Parathyroid adenoma (tissue), 2 donors: ENCODE measurements around the gene SCO2.

Experiments
- H2AFZ ChIP-seq: fragments of 300-600 bp; sonication (generic); one replicate; pipeline ENCODE4 v1.7.0; 2017; ENCODE audit warnings: antibody characterized with exemption, mild to moderate bottlenecking
- H3K27ac ChIP-seq: fragments of 300-600 bp; sonication (generic); one replicate; pipeline ENCODE4 v1.7.0; 2017
- H3K27me3 ChIP-seq: fragments of 300-600 bp; sonication (generic); one replicate; pipeline ENCODE4 v1.7.0; 2017; ENCODE audit warnings: low read length; ENCODE audit not compliant: control insufficient read depth, insufficient read depth
- H3K36me3 ChIP-seq: fragments of 300-600 bp; sonication (generic); one replicate; pipeline ENCODE4 v1.7.0; 2017; ENCODE audit warnings: low read length; ENCODE audit not compliant: control insufficient read depth, insufficient read depth
- H3K4me1 ChIP-seq: fragments of 300-600 bp; sonication (generic); one replicate; pipeline ENCODE4 v1.7.0; 2017; ENCODE audit warnings: control low read depth
- H3K4me2 ChIP-seq: fragments of 300-600 bp; sonication (generic); one replicate; pipeline ENCODE4 v1.7.0; 2017; ENCODE audit warnings: low read length
- H3K4me3 ChIP-seq: fragments of 300-600 bp; sonication (generic); one replicate; pipeline ENCODE4 v1.7.0; 2017; ENCODE audit warnings: low read depth, low read length
- H3K79me2 ChIP-seq: fragments of 300-600 bp; sonication (generic); one replicate; pipeline ENCODE4 v1.7.0; 2017; ENCODE audit warnings: control low read depth
- H3K9ac ChIP-seq: fragments of 300-600 bp; sonication (generic); one replicate; pipeline ENCODE4 v1.7.0; 2017; ENCODE audit warnings: mild to moderate bottlenecking
- H3K9me3 ChIP-seq: fragments of 300-600 bp; sonication (generic); one replicate; pipeline ENCODE4 v1.7.0; 2017; ENCODE audit warnings: low read length; ENCODE audit not compliant: control insufficient read depth
- TF ChIP-seq, protein P1 (sequence below): fragments of 300-600 bp; sonication (generic); IDR thresholded peaks from one replicate; pipeline ENCODE4 v1.7.0; 2017; ENCODE audit warnings: antibody characterized with exemption, mild to moderate bottlenecking
- donor health status: primary hyperparathyroidism.

Gene SCO2

GRCh38 chr22:50568626-50569025, 43.2 kb upstream of the SCO2 start:
- TF ChIP-seq, protein P1, sequence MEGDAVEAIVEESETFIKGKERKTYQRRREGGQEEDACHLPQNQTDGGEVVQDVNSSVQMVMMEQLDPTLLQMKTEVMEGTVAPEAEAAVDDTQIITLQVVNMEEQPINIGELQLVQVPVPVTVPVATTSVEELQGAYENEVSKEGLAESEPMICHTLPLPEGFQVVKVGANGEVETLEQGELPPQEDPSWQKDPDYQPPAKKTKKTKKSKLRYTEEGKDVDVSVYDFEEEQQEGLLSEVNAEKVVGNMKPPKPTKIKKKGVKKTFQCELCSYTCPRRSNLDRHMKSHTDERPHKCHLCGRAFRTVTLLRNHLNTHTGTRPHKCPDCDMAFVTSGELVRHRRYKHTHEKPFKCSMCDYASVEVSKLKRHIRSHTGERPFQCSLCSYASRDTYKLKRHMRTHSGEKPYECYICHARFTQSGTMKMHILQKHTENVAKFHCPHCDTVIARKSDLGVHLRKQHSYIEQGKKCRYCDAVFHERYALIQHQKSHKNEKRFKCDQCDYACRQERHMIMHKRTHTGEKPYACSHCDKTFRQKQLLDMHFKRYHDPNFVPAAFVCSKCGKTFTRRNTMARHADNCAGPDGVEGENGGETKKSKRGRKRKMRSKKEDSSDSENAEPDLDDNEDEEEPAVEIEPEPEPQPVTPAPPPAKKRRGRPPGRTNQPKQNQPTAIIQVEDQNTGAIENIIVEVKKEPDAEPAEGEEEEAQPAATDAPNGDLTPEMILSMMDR: no peak
- Histone ChIP-seq H3K4me3 (no peak overlapping the region), H3K27ac (no peak overlapping the region)

GRCh38 chr22:50567721-50568252, 42.4 kb upstream of the SCO2 start:
- H3K4me1 ChIP-seq: peaks cover 12% of the 10 kb centered on the region
- H2AFZ ChIP-seq: no peak overlapping the region
- no peaks in the 10 kb centered on the region for H3K9me3 ChIP-seq
- TF ChIP-seq, protein P1: no peak
- no peak overlapping the region for H3K4me2 ChIP-seq
- no peaks in the 10 kb centered on the region for H3K79me2 ChIP-seq
- H3K36me3 ChIP-seq: no peaks in the 10 kb centered on the region
- no peak overlapping the region for H3K4me3 ChIP-seq
- H3K9ac ChIP-seq: no peak overlapping the region
- H3K27me3 ChIP-seq: no peaks in the 10 kb centered on the region
- no peak overlapping the region for H3K27ac ChIP-seq

More at GRCh38 chr22:50568626-50569025, 43.2 kb upstream of the SCO2 start:
- H3K9me3 ChIP-seq: no peaks in the 10 kb centered on the region
- no peak overlapping the region for H2AFZ ChIP-seq
- H3K36me3 ChIP-seq: no peaks in the 10 kb centered on the region
- H3K9ac ChIP-seq: no peak overlapping the region
- no peak overlapping the region for H3K4me2 ChIP-seq
- no peaks in the 10 kb centered on the region for H3K27me3 ChIP-seq
- H3K4me1 ChIP-seq: peaks cover 12% of the 10 kb centered on the region
- H3K79me2 ChIP-seq: no peaks in the 10 kb centered on the region

GRCh38 chr22:50564289-50564688, 38.9 kb upstream of the SCO2 start:
- TF ChIP-seq, protein P1: no peak
- Histone ChIP-seq H3K27me3 (no peaks in the 10 kb centered on the region), H3K9me3 (no peaks in the 10 kb centered on the region), H3K4me3 (peak overlapping the region; percentile 87), H3K79me2 (no peaks in the 10 kb centered on the region), H3K9ac (no peak overlapping the region), H2AFZ (no peak overlapping the region), H3K36me3 (no peaks in the 10 kb centered on the region), H3K4me2 (no peak overlapping the region), H3K27ac (peak overlapping the region; percentile 93), H3K4me1 (peaks cover under 1% of the 10 kb centered on the region)

DNA sequence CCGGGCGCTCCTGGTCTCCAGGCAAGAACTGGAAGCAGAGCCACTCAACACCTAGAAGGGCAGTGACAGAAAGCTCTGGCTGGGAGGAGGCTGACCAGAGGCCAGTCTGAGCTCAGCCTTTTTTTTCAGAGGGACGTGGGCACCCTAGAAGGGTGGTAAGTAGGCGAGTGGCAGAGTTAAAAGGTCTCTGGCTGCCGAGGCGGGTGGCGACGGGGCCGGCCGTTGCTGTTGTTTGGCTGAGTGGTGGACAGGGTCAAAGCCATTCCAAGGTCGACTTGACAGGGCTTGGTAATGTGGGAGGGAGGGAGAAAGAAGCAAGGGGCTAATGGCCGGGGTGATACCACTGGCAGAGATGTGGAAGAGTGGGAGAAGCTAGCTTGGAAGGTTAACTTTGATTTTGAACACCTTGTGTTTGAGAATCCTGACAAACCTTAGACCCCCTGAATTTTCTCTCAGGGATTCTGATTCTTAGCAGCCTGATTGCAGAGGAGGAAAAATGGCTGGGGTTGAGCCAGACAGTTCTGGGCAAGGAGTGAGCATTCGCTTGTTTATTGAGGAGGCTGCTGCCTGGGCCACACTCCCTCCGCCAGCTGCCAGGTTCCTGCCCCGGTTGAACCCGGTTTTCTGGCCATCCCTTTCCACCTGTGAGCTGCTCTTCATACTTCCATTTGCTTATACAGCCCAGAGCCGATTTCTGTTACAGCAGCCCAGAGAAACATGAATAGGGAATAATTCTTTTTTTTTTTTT, 38.2 kb upstream of the SCO2 start:
- H3K4me3 ChIP-seq: peak overlapping the region; percentile 87
- H3K27me3 ChIP-seq: no peaks in the 10 kb centered on the region
- peak overlapping the region; percentile 98 for H3K4me2 ChIP-seq
- peak overlapping the region; percentile 93 for H3K27ac ChIP-seq
- no peaks in the 10 kb centered on the region for H3K36me3 ChIP-seq
- no peaks in the 10 kb centered on the region for H3K4me1 ChIP-seq
- TF ChIP-seq, protein P1: no peak
- no peaks in the 10 kb centered on the region for H3K79me2 ChIP-seq
- peak overlapping the region; percentile 72 for H2AFZ ChIP-seq
- H3K9me3 ChIP-seq: no peaks in the 10 kb centered on the region
- H3K9ac ChIP-seq: peak overlapping the region; percentile 53
